K562 (cell line): Measurements from ENCODE around the gene DYNAP. TPM values are rescaled to one million over a fixed set of nuclear protein-coding genes. Genes with fewer than 3 reads are reported as not detected.

ENCODE experiments used
- ATAC-seq: fragments of 200-7000 bp; cut with Tn5 transposase; 3 replicates; pipeline ENCODE4 v1.9.1; 2020; ENCODE audit warnings: moderate library complexity
- BruUV-seq: library from RNA; stranded (reverse); fragments of 400-500 nt; replicated peaks from 2 replicates; lab custom pipeline; 2021; lab: Mats Ljungman, UMichigan
- CTCF ChIA-PET: fragments of 300-600 bp; formaldehyde crosslinking; extraction: SDS; loops from one replicate; lab custom pipeline; 2021; ENCODE audit warnings: low intra/inter-chr PET ratio; lab: Yijun Ruan, JAX
- POLR2A ChIA-PET: fragments of 300-600, 350-650 bp; sonication (Branson Sonifier 250); formaldehyde crosslinking; extraction: SDS; loops from one replicate; lab custom pipeline; 2021; ENCODE audit warnings: antibody characterized with exemption, inconsistent platforms; lab: Yijun Ruan, JAX
- DNase-seq, 4 experiments: peaks; one replicate each; pipeline versions ENCODE4 v3.0.0 to v3.0.0-alpha.2; 2011 to 2018; ENCODE audit warnings: low spot score in 3 of 4, mixed read lengths in 3 of 4; ENCODE audit errors: extremely low read depth in 1 of 4
- FAIRE-seq: peaks from 2 replicates; lab custom pipeline; 2011; peaks lifted over from hg19 to GRCh38; lab: Jason Lieb, UNC
- H2AFZ ChIP-seq: 2 replicates; pipeline ENCODE4 v1.6.0; 2011; ENCODE audit warnings: low read depth, low read length, control low read depth, inconsistent platforms
- H3K27ac ChIP-seq: fragments of 200-600 bp; 3 replicates; pipeline ENCODE4 v1.8.0; 2011; ENCODE audit warnings: low read depth, mild to moderate bottlenecking, control low read depth, inconsistent platforms, low read length, moderate library complexity, mixed read lengths; ENCODE audit errors: extremely low read depth
- H3K27me3 ChIP-seq, 2 experiments: fragments of 300-600 bp in 1 of 2; 2 replicates in 1 of 2; 3 replicates in 1 of 2; pipeline versions ENCODE4 v1.6.0 to v1.8.0; 2011; ENCODE audit warnings: inconsistent platforms in 2 of 2, low read length in 2 of 2, mild to moderate bottlenecking in 1 of 2, mixed read lengths in 1 of 2, moderate library complexity in 1 of 2; ENCODE audit not compliant: control insufficient read depth in 2 of 2, insufficient read depth in 2 of 2
- H3K36me3 ChIP-seq: fragments of 300-600 bp; 3 replicates; pipeline ENCODE4 v1.8.0; 2011; ENCODE audit warnings: mild to moderate bottlenecking, low read length, inconsistent platforms; ENCODE audit not compliant: control insufficient read depth, insufficient read depth
- H3K4me1 ChIP-seq, 2 experiments: fragments of 200-600 bp in 1 of 2; replicated peaks in 1 of 2; 2 replicates in 1 of 2; 3 replicates in 1 of 2; pipeline versions ENCODE4 v1.5.1 to v1.8.0; 2011; ENCODE audit warnings: inconsistent platforms in 2 of 2, low read length in 2 of 2, mild to moderate bottlenecking in 1 of 2, mixed read lengths in 1 of 2, moderate library complexity in 1 of 2; ENCODE audit not compliant: control insufficient read depth in 2 of 2, insufficient read depth in 2 of 2
- H3K4me2 ChIP-seq: 2 replicates; pipeline ENCODE4 v1.6.1; 2011; ENCODE audit warnings: low read length, control low read depth, inconsistent platforms, mixed read lengths; ENCODE audit not compliant: insufficient read depth
- H3K4me3 ChIP-seq: fragments of 200-600 bp; sonication (generic), shearing (Covaris generic); 2 replicates; pipeline ENCODE4 v1.5.1; 2016; ENCODE audit warnings: control low read depth, inconsistent platforms
- H3K79me2 ChIP-seq: fragments of 200-600 bp; 3 replicates; pipeline ENCODE4 v1.8.0; 2011; ENCODE audit warnings: low read length, inconsistent platforms; ENCODE audit not compliant: control insufficient read depth, insufficient read depth
- H3K9ac ChIP-seq, 2 experiments: 2 replicates each; pipeline versions ENCODE4 v1.6.0 to v1.6.1; 2011; ENCODE audit warnings: low read depth in 2 of 2, low read length in 2 of 2, control low read depth in 1 of 2, inconsistent platforms in 1 of 2, mild to moderate bottlenecking in 1 of 2, mixed read lengths in 1 of 2; ENCODE audit not compliant: insufficient read depth in 1 of 2
- H3K9me1 ChIP-seq: one replicate; pipeline ENCODE4 v1.6.0; 2011; ENCODE audit warnings: inconsistent platforms, mild to moderate bottlenecking, low read length, moderate library complexity; ENCODE audit not compliant: control insufficient read depth, insufficient read depth
- H3K9me3 ChIP-seq: replicated peaks from 2 replicates; pipeline ENCODE4 v1.5.1; 2011; ENCODE audit warnings: low read depth, low read length, inconsistent platforms; ENCODE audit not compliant: control insufficient read depth, insufficient read depth
- H4K20me1 ChIP-seq: replicated peaks from 2 replicates; pipeline ENCODE4 v1.6.1; 2011; ENCODE audit warnings: low read length, inconsistent platforms, mixed read lengths; ENCODE audit not compliant: control insufficient read depth, insufficient read depth
- ETV5 ChIP-seq: sonication (generic); formaldehyde crosslinking; IDR thresholded peaks from 2 replicates; pipeline ENCODE4 v1.4.0; 2020; ENCODE audit warnings: low read depth, mild to moderate bottlenecking, missing genetic modification reagents
- GTF2A2 ChIP-seq: IDR thresholded peaks from 2 replicates; pipeline ENCODE4 v1.6.1; 2016; ENCODE audit warnings: mild to moderate bottlenecking, missing genetic modification characterization, missing compliant biosample characterization
- PTBP1 ChIP-seq: fragments of 200-400 bp; formaldehyde crosslinking; IDR thresholded peaks from 2 replicates; pipeline ENCODE4 v1.6.1; 2017; ENCODE audit warnings: low read depth, low read length
- TCFL5 ChIP-seq: fragments of 250-450 bp; sonication (Bioruptor Pico); conservative IDR thresholded peaks from 2 replicates; pipeline ENCODE4 v1.6.1; 2021; ENCODE audit warnings: mild to moderate bottlenecking, moderate library complexity, matching md5 sums
- YBX1 ChIP-seq: fragments of 450-650 bp; IDR thresholded peaks from 2 replicates; pipeline ENCODE4 v1.7.1; 2016; ENCODE audit warnings: mild to moderate bottlenecking
- ZNF316 ChIP-seq: fragments of 450-650 bp; IDR thresholded peaks from 2 replicates; pipeline ENCODE4 v1.6.1; 2016
- ZNF717 ChIP-seq: fragments of 250-450 bp; sonication (Bioruptor Pico); IDR thresholded peaks from 2 replicates; pipeline ENCODE4 v1.5.0; 2021
- ZNF77 ChIP-seq: fragments of 250-450 bp; sonication (Bioruptor Pico); IDR thresholded peaks from 2 replicates; pipeline ENCODE4 v1.5.0; 2020
- in situ Hi-C: fragments of 300-500 bp; cut with MboI; formaldehyde crosslinking; loops from 4 replicates; pipeline ENCODE4 v1.15.0; 2018; ENCODE audit warnings: inconsistent platforms, mixed read lengths
- intact Hi-C: fragments of 100-400 bp; cut with micrococcal nuclease; formaldehyde crosslinking; loops from 2 replicates; pipeline ENCODE4 v1.14.2; 2022
- polyA plus RNA-seq, 8 experiments: library from polyadenylated mRNA; depleted of rRNA in 4 of 8; stranded (reverse) in 5 of 8; unstranded in 3 of 8; fragments of >200 nt; fragmentation: Nextera tagmentation in 2 of 8; fragmentation: Illumina TruSeq in 1 of 8; extraction: Ambion mirVana in 2 of 8; extraction: Trizol in 1 of 8; gene quantifications; 2 replicates each; pipeline versions ENCODE4 v1.2.1 to v1.2.3, GENCODE V29; 2011 to 2014; ENCODE audit warnings: inconsistent platforms in 1 of 8, missing spikeins in 1 of 8
- total RNA-seq, 7 experiments: library from RNA; depleted of rRNA in 6 of 7; stranded (reverse); fragments of >200 nt in 6 of 7; fragmentation: Illumina TruSeq in 2 of 7; extraction: Trizol in 2 of 7; gene quantifications; 2 replicates each; pipeline versions ENCODE4 v1.2.1 to v1.2.3, GENCODE V29; 2011 to 2021; ENCODE audit warnings: low replicate concordance in 1 of 7
- TF ChIP-seq, protein P1 (sequence below), 2 experiments: fragments of 450-650 bp; formaldehyde crosslinking in 1 of 2; IDR thresholded peaks; 2 replicates each; pipeline versions ENCODE4 v1.4.0 to v1.6.1; 2014 to 2020; ENCODE audit warnings: mild to moderate bottlenecking in 2 of 2, borderline replicate concordance in 1 of 2, low read depth in 1 of 2
- TF ChIP-seq, protein P2 (sequence below): IDR thresholded peaks from 2 replicates; pipeline ENCODE4 v1.6.1; 2011; ENCODE audit warnings: borderline replicate concordance, low read depth, mild to moderate bottlenecking, moderate library complexity, low read length; ENCODE audit not compliant: insufficient read depth, poor library complexity, severe bottlenecking

DYNAP gene
- total and polyA plus RNA-seq, 9 of the 15 experiments (the other 6 are each of a cell fraction or from before 2014, with no cell fraction given), result not detected

- Histone ChIP-seq H3K27me3 (no peaks in the 10 kb centered on the region), H4K20me1 (no peaks in the 10 kb centered on the region), H3K9ac (no peak overlapping the region), H3K9me1 (no peaks in the 10 kb centered on the region)
- in situ Hi-C loops, result no loop called here
- BruUV-seq, result no TSS peak
- TF ChIP-seq, protein P1, sequence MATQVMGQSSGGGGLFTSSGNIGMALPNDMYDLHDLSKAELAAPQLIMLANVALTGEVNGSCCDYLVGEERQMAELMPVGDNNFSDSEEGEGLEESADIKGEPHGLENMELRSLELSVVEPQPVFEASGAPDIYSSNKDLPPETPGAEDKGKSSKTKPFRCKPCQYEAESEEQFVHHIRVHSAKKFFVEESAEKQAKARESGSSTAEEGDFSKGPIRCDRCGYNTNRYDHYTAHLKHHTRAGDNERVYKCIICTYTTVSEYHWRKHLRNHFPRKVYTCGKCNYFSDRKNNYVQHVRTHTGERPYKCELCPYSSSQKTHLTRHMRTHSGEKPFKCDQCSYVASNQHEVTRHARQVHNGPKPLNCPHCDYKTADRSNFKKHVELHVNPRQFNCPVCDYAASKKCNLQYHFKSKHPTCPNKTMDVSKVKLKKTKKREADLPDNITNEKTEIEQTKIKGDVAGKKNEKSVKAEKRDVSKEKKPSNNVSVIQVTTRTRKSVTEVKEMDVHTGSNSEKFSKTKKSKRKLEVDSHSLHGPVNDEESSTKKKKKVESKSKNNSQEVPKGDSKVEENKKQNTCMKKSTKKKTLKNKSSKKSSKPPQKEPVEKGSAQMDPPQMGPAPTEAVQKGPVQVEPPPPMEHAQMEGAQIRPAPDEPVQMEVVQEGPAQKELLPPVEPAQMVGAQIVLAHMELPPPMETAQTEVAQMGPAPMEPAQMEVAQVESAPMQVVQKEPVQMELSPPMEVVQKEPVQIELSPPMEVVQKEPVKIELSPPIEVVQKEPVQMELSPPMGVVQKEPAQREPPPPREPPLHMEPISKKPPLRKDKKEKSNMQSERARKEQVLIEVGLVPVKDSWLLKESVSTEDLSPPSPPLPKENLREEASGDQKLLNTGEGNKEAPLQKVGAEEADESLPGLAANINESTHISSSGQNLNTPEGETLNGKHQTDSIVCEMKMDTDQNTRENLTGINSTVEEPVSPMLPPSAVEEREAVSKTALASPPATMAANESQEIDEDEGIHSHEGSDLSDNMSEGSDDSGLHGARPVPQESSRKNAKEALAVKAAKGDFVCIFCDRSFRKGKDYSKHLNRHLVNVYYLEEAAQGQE (IDR thresholded peaks at IDR 0.05; ENCODE audit: borderline replicate concordance), result no peak
- TF ChIP-seq, protein P1 (CRISPR knock-in tag; IDR thresholded peaks at IDR 0.05; ENCODE audit: low read depth), result no peak
- TF ChIP-seq ZNF316 (no peak), ZNF77 (no peak), TCFL5 (CRISPR knock-in tag) (no peak), ZNF717 (no peak), GTF2A2 (tag) (no peak), YBX1 (no peak), ETV5 (no peak), PTBP1 (no peak)
- TF ChIP-seq, protein P2, sequence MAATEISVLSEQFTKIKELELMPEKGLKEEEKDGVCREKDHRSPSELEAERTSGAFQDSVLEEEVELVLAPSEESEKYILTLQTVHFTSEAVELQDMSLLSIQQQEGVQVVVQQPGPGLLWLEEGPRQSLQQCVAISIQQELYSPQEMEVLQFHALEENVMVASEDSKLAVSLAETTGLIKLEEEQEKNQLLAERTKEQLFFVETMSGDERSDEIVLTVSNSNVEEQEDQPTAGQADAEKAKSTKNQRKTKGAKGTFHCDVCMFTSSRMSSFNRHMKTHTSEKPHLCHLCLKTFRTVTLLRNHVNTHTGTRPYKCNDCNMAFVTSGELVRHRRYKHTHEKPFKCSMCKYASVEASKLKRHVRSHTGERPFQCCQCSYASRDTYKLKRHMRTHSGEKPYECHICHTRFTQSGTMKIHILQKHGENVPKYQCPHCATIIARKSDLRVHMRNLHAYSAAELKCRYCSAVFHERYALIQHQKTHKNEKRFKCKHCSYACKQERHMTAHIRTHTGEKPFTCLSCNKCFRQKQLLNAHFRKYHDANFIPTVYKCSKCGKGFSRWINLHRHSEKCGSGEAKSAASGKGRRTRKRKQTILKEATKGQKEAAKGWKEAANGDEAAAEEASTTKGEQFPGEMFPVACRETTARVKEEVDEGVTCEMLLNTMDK, result no peak
- TF ChIP-seq, all 486 proteins: peak for 0
- DNase-seq, result no peak
- intact Hi-C loops, result no loop called here
- no peaks in the 10 kb centered on the region for H3K36me3 ChIP-seq
- H3K4me3 ChIP-seq, result no peak overlapping the region
- no peaks in the 10 kb centered on the region for H3K4me1 ChIP-seq
- CTCF ChIA-PET, result no interaction called here
- POLR2A ChIA-PET, result no interaction called here
- no peak overlapping the region for H2AFZ ChIP-seq
- H3K27ac ChIP-seq, result no peak overlapping the region
- ATAC-seq, result no peak
- no peaks in the 10 kb centered on the region for H3K9me3 ChIP-seq
- H3K79me2 ChIP-seq, result no peaks in the 10 kb centered on the region
- H3K4me2 ChIP-seq, result no peak overlapping the region
- no peak for FAIRE-seq
Observed at GRCh38 chr18:54630963-54631362, 39.9 kb downstream of the DYNAP start.
